GM19043 (cell line): Measurements from ENCODE around the gene ETF1.
"Not testable (repeated sequence)": the region's sequence is repeated elsewhere in the genome, so short reads cannot be mapped to it uniquely, and the experiment has no call there.

ENCODE experiments used
- ATAC-seq: cut with Tn5 transposase; IDR thresholded peaks from one replicate; pipeline ENCODE4 v1.9.1; 2021; ENCODE audit warnings: low read depth; ENCODE audit not compliant: unreplicated experiment

Gene ETF1

GRCh38 chr5:138533973-138534941 lies 8.8 kb downstream of the ETF1 start:
- no peak for ATAC-seq

GRCh38 chr5:138529812-138530211 lies 13.2 kb downstream of the ETF1 start:
- no peak for ATAC-seq

GRCh38 chr5:138528744-138529469 lies 14.1 kb downstream of the ETF1 start:
- no peak for ATAC-seq

- ATAC-seq: no peak
These were observed 14.8 kb downstream of the ETF1 start for GRCh38 chr5:138528208-138528607.

- no peak for ATAC-seq
These were observed 15.9 kb downstream of the ETF1 start for GRCh38 chr5:138527170-138527569.

- no peak for ATAC-seq
These were observed 19.6 kb downstream of the ETF1 start for GRCh38 chr5:138523406-138523805.

- ATAC-seq: no peak
These were observed 22.1 kb downstream of the ETF1 start for GRCh38 chr5:138520971-138521370.

- no peak for ATAC-seq
These were observed 25.6 kb downstream of the ETF1 start for GRCh38 chr5:138517437-138517836.

GRCh38 chr5:138515556-138516245 lies 27.3 kb downstream of the ETF1 start:
- ATAC-seq: no peak

GRCh38 chr5:138514021-138514420 lies 29.0 kb downstream of the ETF1 start:
- ATAC-seq: no peak

GRCh38 chr5:138508958-138509357 lies 34.1 kb downstream of the ETF1 start:
- no peak for ATAC-seq

GRCh38 chr5:138507485-138507884 lies 35.6 kb downstream of the ETF1 start:
- ATAC-seq: not testable (repeated sequence)

- no peak for ATAC-seq
These were observed 36.4 kb downstream of the ETF1 start for GRCh38 chr5:138506370-138507306.

- no peak for ATAC-seq
These were observed 38.2 kb downstream of the ETF1 start for GRCh38 chr5:138504799-138505198.

- peak; percentile 49 for ATAC-seq
These were observed 39.4 kb downstream of the ETF1 start for GRCh38 chr5:138503487-138504270.

GRCh38 chr5:138502521-138502920 lies 40.5 kb downstream of the ETF1 start:
- no peak for ATAC-seq

GRCh38 chr5:138502121-138502520 lies 40.9 kb downstream of the ETF1 start:
- no peak for ATAC-seq

GRCh38 chr5:138498376-138498775 lies 44.7 kb downstream of the ETF1 start:
- no peak for ATAC-seq

GRCh38 chr5:138495351-138495750 lies 47.7 kb downstream of the ETF1 start:
- ATAC-seq: no peak
